Body of pancreas (tissue), 4 donors: ENCODE results near the gene UGP2.

Source experiments
- POLR2A ChIP-seq, 3 donors: fragments of 450-650 bp; IDR thresholded peaks; one replicate each; pipeline ENCODE4 v1.6.1; 2016; ENCODE audit warnings: antibody characterized with exemption in 3 of 3, mild to moderate bottlenecking in 2 of 3
- TF ChIP-seq, protein P1 (sequence below), 7 experiments: fragments of 450-650 bp in 4 of 7; fragments of 200-600 bp in 3 of 7; sonication (generic) in 3 of 7; IDR thresholded peaks; one replicate each; pipeline ENCODE4 v1.5.1; 2016 to 2019; ENCODE audit warnings: antibody characterized with exemption in 7 of 7

DNA sequence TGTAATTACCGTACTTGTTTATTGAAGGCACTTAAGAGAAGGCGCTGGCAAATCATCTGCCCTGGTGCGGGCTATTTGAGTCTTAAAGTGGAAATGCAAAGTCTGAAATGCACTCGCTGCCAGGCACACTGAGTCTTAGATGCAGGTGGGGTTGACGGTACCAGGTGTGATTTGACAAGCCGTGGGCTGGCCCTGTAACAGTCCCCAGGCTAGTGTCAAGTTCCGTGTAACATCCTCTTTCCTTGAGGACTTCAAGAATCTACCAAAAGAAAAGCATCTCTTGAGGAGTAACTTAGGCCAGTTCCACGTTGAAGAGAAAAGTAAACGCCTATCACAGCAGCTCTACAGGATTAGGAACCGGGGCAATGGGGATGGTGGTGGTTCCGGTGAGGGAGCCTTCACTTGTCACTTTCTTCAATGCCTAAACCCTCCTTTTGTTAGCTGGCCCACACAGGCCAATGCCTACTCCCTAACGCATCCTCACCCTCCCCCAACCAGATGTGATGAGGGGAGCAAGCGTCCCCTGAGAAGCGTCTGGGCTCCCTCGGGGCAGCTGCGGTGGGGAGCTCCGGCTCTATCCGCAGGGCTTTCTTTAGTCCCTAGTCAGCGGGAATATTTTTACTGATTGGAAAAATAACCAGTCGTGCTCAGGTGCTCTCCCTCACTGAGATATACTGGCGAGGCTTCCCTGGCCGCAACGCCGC lies 1.5 kb upstream of the UGP2 start:
- TF ChIP-seq, protein P1, sequence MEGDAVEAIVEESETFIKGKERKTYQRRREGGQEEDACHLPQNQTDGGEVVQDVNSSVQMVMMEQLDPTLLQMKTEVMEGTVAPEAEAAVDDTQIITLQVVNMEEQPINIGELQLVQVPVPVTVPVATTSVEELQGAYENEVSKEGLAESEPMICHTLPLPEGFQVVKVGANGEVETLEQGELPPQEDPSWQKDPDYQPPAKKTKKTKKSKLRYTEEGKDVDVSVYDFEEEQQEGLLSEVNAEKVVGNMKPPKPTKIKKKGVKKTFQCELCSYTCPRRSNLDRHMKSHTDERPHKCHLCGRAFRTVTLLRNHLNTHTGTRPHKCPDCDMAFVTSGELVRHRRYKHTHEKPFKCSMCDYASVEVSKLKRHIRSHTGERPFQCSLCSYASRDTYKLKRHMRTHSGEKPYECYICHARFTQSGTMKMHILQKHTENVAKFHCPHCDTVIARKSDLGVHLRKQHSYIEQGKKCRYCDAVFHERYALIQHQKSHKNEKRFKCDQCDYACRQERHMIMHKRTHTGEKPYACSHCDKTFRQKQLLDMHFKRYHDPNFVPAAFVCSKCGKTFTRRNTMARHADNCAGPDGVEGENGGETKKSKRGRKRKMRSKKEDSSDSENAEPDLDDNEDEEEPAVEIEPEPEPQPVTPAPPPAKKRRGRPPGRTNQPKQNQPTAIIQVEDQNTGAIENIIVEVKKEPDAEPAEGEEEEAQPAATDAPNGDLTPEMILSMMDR (IDR thresholded peaks at IDR 0.05) = peak in 2 of 7 experiments; percentile 24 to 32
- no peak for TF ChIP-seq POLR2A (IDR thresholded peaks at IDR 0.05)
